Lower leg skin (tissue), 4 donors: ENCODE results near the gene SSR1. TPM values are rescaled to one million over a fixed set of nuclear protein-coding genes. Genes with fewer than 3 reads are reported as not detected.
"Not testable (repeated sequence)": the region's sequence is repeated elsewhere in the genome, so short reads cannot be mapped to it uniquely, and the experiment has no call there.

ENCODE experiments used
- DNase-seq, 2 donors: peaks; one replicate each; pipeline ENCODE4 v3.0.0-alpha.2; 2019; ENCODE audit warnings: low spot score in 2 of 2
- H3K4me3 ChIP-seq: fragments of 200-600 bp; sonication (generic); 2 replicates; pipeline ENCODE4 v1.5.1; 2017; ENCODE audit warnings: mild to moderate bottlenecking, low read depth; ENCODE audit not compliant: poor library complexity, severe bottlenecking
- CTCF ChIP-seq, 3 donors: fragments of 450-650 bp; IDR thresholded peaks; one replicate each; pipeline ENCODE4 v1.5.1; 2016; ENCODE audit warnings: antibody characterized with exemption in 3 of 3, mild to moderate bottlenecking in 3 of 3, moderate library complexity in 2 of 3
- POLR2A ChIP-seq, 2 donors: fragments of 450-650 bp; IDR thresholded peaks; one replicate each; pipeline ENCODE4 v1.6.1; 2016 to 2017; ENCODE audit warnings: antibody characterized with exemption in 2 of 2, mild to moderate bottlenecking in 1 of 2, moderate library complexity in 1 of 2
- WGBS, 2 donors: methylation state at CpG; one replicate each; pipeline ENCODE4 v1.1.5; 2018; 5-methylcytosine and 5-hydroxymethylcytosine counted together
- intact Hi-C: fragments of 100-400 bp; cut with DNase I; formaldehyde crosslinking; loops from one replicate; pipeline ENCODE4 v1.15.0; 2023; ENCODE audit warnings: low total_unique reads
- total RNA-seq, 4 donors: library from RNA; depleted of rRNA; stranded (reverse); fragments of >200 nt; gene quantifications; one replicate each; pipeline ENCODE4 v1.1.0, GENCODE V29; 2016

Gene SSR1
- total RNA-seq, 4 donors from 2014 or later, result 31.4 to 42.9 (median 35.3) TPM

- DNase-seq, result no peak
These were observed 18.5 kb upstream of the SSR1 start for GRCh38 chr6:7331452-7331851.

GRCh38 chr6:7328243-7328642, 15.2 kb upstream of the SSR1 start:
- no peak overlapping the region for H3K4me3 ChIP-seq
- no peak for TF ChIP-seq POLR2A (IDR thresholded peaks at IDR 0.05)
- TF ChIP-seq CTCF (IDR thresholded peaks at IDR 0.05), result no peak
- WGBS, 2 donors, result 56% methylated on average over 2 of the region's 2 CpGs
- intact Hi-C loops, result no loop called here
- no peak for DNase-seq

More at GRCh38 chr6:7331452-7331851, 18.5 kb upstream of the SSR1 start:
- no peak overlapping the region for H3K4me3 ChIP-seq
- TF ChIP-seq POLR2A (IDR thresholded peaks at IDR 0.05), result no peak
- TF ChIP-seq CTCF (IDR thresholded peaks at IDR 0.05), result no peak
- 93 to 94% methylated on average over 7 of the region's 7 CpGs for WGBS, 2 donors
- intact Hi-C loops, result no loop called here

DNA sequence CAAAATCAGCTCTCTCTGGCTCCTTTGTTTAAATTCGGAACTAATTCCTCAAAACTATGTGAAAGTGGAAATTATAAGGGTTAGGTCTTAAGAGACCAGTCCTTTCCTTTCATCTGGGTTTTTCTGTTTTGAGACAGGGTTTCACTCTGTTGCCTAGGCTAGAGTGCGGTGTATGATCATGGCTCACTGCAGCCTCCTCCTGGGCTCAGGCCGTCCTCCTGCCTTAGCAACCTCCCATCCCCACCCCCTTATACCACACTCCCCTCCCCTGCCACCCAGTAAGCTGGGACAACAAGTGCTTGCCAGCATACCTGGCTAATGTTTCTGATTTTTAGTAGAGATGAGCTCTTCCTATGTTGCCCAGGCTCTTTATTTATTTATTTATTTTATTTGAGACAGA, 12.8 kb upstream of the SSR1 start:
- no peak for TF ChIP-seq POLR2A (IDR thresholded peaks at IDR 0.05)
- no peak for TF ChIP-seq CTCF (IDR thresholded peaks at IDR 0.05)
- H3K4me3 ChIP-seq, result no peak overlapping the region
- 78 to 83% methylated on average over 3 of the region's 3 CpGs for WGBS, 2 donors
- no peak for DNase-seq
- intact Hi-C loops, result no loop called here

DNA sequence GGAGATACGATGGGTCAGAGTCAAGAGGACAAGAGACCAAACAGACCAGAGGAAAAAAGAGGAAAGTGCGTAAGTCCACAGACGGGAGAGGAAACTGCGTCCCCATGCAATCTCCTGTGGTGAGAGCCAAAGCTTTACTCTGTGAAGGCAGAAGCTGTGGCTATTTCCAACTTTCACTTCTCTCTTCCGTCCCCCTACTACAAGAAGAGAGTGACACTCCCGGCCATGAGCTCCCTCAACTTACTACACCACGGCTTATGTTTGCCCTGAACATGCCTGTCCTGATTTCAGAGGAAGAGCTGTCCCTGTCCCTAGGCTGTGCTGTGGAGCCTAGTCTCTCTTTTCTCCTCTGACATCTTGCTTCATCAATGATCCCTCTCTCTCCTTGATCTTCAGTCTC, 11.5 kb upstream of the SSR1 start:
- intact Hi-C loops, result no loop called here
- DNase-seq, result peak in 1 of 2 donors; percentile 32
- WGBS, 2 donors, result 73 to 76% methylated on average over 7 of the region's 7 CpGs
- TF ChIP-seq CTCF (IDR thresholded peaks at IDR 0.05), result no peak
- TF ChIP-seq POLR2A (IDR thresholded peaks at IDR 0.05), result no peak
- no peak overlapping the region for H3K4me3 ChIP-seq

- DNase-seq, result no peak
- no peak overlapping the region for H3K4me3 ChIP-seq
- no peak for TF ChIP-seq POLR2A (IDR thresholded peaks at IDR 0.05)
- no peak for TF ChIP-seq CTCF (IDR thresholded peaks at IDR 0.05)
- intact Hi-C loops, result no loop called here
These were observed 10.1 kb upstream of the SSR1 start for GRCh38 chr6:7323074-7323473.

DNA sequence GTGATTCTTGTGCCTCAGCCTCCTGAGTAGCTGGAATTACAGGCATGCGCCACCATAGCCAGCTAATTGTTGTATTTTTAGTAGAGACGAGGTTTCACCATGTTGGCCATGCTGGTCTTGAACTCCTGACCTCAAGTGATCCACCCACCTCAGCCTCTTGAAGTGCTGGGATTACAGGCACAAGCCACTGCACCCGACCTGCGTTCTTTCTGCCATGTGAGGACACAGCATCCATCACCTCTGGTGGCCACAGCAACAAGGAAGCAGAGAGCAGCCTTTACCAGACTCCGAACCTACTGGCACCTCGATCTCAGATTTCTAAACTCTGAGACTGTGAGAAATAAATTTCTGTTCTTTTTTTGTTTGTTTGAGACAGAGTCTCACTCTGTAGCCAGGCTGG, 8.9 kb upstream of the SSR1 start:
- intact Hi-C loops, result not testable (repeated sequence)

DNA sequence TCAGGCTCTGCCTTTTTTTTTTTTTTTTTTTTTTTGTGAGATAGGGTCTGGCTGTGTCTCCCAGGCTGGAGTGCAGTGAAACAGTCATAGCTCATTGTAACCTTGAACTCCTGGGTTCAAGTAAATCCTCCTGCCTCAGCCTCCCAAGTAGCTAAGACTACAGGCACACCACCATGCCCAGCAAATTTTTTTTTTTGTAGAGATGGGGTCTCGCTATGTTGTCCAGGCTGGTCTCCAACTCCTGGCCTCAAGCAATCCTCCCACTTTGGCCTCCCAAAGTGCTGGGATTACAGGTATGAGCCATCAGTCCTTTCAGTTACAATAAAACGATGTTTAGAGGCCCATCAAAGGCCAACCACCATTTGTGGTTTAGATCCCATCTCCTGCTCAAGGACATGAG, 6.4 kb upstream of the SSR1 start:
- WGBS, 2 donors, result 83 to 96% methylated on average over 2 of the region's 2 CpGs
- intact Hi-C loops, H3K4me3 ChIP-seq, DNase-seq: not testable (repeated sequence)

More for the DNA sequence above, 8.9 kb upstream of the SSR1 start:
- not testable (repeated sequence) for H3K4me3 ChIP-seq, DNase-seq
- 76 to 79% methylated on average over 6 of the region's 6 CpGs for WGBS, 2 donors
